Fibroblast of skin of left quadriceps (primary cell): ENCODE data around the gene KITLG.
"Not testable (repeated sequence)": the region's sequence is repeated elsewhere in the genome, so short reads cannot be mapped to it uniquely, and the experiment has no call there.

Experiments
- DNase-seq, 2 experiments: peaks; one replicate each; pipeline ENCODE4 v3.0.0-alpha.2; 2013; ENCODE audit warnings: low read depth in 2 of 2

The KITLG gene

GRCh38 chr12:88544991-88545980 lies 35.0 kb downstream of the KITLG start:
- peak in 1 of 2 experiments; percentile 26 for DNase-seq

DNA sequence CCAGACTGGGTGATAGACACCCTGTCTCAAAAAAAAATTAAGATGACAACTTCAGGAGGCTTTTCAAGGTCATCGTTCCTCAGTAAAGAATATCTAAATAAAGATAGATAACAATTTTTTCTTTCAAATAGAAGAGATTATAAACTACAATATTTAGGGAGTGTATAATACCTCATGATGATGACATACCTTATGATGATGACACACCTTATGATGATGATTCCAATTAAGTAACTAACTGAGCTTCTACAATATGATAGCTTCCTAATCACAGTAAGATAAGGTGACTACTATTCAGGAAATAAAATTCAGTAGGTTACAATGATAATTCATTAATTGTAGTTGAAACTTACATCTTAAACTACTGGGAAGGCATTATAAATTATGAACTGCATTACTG lies 40.4 kb downstream of the KITLG start:
- DNase-seq, result no peak

DNA sequence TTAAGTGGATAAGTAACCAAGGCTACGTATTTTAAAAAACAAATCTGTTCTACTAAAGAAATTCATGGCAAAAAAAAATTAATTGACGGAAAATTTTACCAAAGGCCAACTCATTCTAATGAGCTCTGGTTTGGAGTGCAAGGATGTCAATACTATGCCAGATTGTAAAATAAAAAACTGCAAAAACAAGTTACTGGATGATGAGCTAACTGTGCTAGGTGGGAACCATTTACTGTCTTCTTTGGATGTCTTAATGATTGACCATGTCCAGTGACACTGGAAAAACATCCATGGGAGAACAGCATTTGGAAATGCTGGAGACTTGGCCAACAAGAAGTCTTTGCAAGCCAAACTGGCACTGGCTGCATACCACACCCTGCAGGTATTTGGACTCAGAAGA lies 41.6 kb downstream of the KITLG start:
- DNase-seq, result no peak

GRCh38 chr12:88538250-88538649 lies 42.0 kb downstream of the KITLG start:
- no peak for DNase-seq

GRCh38 chr12:88530868-88531267 lies 49.4 kb downstream of the KITLG start:
- DNase-seq, result no peak

DNA sequence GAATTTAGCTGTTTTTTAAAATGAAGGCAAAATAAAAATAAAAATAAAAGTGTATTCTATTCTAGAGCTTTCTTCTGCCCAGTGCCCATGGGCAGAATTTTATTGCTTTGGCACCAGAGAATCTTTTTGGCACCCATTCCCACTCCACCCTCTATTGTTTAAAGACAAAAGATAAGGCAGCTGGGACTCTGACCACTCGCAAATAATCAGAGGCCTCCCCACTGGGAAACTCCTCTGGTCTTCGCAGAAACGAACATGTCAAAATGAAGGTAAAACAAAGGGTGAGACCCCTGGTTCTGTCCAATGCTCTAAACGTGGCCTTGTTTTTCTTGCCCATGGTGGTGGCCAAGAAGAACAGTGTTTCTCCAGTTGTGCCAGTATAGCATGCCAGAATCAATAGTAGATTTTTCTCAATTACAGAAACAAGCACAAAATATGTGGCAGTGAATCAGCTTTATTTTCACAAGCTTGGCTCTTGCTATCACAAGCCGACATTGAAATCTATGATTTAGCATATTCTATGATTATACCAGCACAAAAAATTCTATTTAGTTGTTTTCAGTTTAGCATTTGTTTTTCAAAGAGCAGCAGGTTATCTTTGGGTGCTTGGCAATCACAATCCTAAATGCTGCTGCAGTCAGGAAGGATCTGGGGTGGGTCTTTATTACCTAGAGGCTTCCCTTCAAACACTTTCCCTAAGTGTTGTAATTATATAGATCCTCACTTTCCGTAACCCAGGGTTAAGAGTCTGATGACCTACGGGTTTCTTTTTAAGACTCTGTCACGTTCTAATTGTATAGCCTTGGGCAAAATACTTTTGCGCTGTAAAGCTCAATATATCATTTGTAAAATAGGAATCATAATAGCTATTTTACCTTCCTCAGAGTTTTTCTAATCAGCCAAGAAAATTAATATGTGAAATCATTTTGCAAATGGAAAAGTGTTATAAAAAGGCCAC lies 50.5 kb downstream of the KITLG start:
- no peak for DNase-seq

- no peak for DNase-seq
Measured at GRCh38 chr12:88522961-88523360, 57.3 kb downstream of the KITLG start.

GRCh38 chr12:88520436-88520820 lies 59.8 kb downstream of the KITLG start:
- DNase-seq, result no peak

- no peak for DNase-seq
Measured at GRCh38 chr12:88519802-88520435, 60.4 kb downstream of the KITLG start.

DNA sequence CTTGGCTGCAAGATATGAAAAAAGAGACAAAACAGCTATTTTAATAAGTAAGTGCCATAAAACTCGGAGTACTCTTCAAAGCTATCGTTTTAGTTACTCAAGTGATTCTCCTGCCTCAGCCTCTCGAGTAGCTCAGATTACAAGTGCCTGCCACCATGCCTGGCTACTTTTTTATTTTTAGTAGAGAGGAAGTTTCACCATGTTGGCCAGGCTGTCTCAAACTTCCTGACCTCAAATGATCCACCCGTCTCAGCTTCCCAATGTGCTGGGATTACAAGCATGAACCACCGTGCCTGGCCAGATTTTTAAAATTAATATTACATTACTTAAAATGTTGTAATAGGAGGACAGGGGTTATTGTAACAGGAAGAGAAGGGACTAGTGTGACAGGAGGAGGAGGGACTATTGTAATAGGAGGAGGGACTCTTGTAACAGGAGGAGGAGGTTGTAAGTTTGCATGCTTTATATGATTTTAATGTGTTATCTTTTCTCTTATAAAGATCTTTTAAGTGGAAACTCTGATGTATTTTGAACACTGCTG lies 61.3 kb downstream of the KITLG start:
- DNase-seq, result no peak

DNA sequence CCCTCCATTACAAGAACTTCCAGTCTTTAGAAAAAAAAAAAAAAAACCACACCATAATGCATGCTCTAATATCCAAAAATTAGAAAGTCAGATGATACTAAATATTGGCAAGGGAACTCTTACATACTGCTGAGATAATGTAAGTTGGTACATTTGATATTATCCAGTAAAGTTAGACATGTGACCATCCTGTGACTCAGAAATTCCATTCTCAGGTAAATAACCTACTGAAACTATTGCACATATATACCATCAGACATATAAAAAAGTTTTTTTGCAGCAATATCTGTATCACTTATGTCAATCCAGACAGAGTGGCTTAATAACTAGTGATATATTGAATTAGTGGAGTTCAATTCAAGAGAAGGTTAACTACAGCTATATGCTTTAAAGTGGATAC lies 63.5 kb downstream of the KITLG start:
- DNase-seq, result no peak

- DNase-seq, result no peak
Measured at GRCh38 chr12:88510843-88511242, 69.4 kb downstream of the KITLG start.

- DNase-seq, result peak; percentile 45 to 50
Measured at GRCh38 chr12:88509851-88510250, 70.4 kb downstream of the KITLG start.

DNA sequence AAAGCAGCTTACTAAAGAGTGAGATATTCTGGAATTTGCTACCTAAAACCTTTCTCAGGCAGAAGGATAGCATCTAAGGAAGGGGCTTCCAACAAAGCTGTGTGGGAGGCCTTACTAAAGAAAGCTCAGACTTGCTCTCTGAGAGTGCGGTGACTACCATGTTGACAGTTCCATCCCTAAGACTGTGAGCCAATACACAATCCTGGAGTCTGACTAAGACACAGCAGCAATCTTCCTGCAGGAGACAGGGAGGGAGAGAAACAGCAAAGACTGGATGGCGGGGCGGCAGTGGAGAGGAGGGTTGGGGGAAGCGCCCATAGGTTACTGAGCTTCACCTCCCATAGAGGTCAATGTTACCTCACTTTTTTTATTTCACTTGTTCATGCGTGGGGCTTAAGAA lies 70.9 kb downstream of the KITLG start:
- no peak for DNase-seq

GRCh38 chr12:88507851-88508250 lies 72.4 kb downstream of the KITLG start:
- not testable (repeated sequence) for DNase-seq

GRCh38 chr12:88507270-88507669 lies 73.0 kb downstream of the KITLG start:
- no peak for DNase-seq

- no peak for DNase-seq
Measured at GRCh38 chr12:88505696-88506095, 74.6 kb downstream of the KITLG start.

DNA sequence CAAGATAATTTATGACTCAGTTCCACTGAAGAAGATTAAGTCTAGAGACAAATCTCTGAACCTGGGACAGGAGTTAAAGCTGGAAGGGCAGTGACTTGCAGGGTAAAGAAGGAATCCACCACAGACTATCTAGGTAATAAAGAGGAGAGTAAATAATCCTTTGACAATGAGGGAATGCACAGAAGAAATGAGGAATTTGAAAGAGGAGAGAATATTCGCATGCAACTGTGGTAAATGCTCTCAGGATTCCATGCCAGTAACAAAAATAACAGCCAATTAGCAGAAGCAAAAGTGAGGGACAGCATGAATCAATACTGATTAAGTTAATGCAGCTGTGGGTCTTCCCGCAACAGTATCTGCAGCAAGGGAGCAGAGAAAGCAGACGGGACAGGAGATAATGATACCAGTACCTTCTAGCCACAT lies 77.0 kb downstream of the KITLG start:
- peak; percentile 52 for DNase-seq

- DNase-seq, result peak in 1 of 2 experiments; percentile 23
Measured at GRCh38 chr12:88501972-88502938, 78.0 kb downstream of the KITLG start.

DNA sequence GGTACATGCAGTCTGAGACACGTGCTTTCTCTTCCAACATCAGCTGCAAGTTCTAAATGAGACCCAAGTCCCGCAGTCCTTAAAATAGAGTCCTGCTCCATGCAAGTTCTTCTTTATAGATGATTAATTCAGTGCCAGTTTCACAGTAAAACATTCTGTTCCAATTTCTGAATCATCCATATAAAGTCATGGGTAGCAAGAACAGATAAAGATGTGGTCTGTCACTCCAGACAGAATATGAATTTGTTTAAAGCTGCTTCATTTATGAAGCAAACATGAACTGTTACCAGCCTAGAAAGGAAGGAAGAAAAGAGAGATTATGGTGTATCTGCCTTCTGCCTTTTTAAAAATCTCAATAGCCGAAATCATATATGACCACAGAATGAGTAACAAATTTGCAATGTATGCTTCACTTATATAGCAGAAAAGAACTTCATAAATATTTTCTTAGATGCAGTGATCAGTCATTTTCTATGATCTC lies 83.3 kb downstream of the KITLG start:
- DNase-seq, result peak in 1 of 2 experiments; percentile 11
